Putamen (tissue), 1 donor: Measurements from ENCODE around the gene NEMP1.
"Not testable (repeated sequence)": the region's sequence is repeated elsewhere in the genome, so short reads cannot be mapped to it uniquely, and the experiment has no call there.

ENCODE experiments used
- DNase-seq: peaks from one replicate; pipeline ENCODE4 v3.0.0-alpha.2; 2016; ENCODE audit warnings: low spot score

The NEMP1 gene, protein sequence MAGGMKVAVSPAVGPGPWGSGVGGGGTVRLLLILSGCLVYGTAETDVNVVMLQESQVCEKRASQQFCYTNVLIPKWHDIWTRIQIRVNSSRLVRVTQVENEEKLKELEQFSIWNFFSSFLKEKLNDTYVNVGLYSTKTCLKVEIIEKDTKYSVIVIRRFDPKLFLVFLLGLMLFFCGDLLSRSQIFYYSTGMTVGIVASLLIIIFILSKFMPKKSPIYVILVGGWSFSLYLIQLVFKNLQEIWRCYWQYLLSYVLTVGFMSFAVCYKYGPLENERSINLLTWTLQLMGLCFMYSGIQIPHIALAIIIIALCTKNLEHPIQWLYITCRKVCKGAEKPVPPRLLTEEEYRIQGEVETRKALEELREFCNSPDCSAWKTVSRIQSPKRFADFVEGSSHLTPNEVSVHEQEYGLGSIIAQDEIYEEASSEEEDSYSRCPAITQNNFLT

DNA sequence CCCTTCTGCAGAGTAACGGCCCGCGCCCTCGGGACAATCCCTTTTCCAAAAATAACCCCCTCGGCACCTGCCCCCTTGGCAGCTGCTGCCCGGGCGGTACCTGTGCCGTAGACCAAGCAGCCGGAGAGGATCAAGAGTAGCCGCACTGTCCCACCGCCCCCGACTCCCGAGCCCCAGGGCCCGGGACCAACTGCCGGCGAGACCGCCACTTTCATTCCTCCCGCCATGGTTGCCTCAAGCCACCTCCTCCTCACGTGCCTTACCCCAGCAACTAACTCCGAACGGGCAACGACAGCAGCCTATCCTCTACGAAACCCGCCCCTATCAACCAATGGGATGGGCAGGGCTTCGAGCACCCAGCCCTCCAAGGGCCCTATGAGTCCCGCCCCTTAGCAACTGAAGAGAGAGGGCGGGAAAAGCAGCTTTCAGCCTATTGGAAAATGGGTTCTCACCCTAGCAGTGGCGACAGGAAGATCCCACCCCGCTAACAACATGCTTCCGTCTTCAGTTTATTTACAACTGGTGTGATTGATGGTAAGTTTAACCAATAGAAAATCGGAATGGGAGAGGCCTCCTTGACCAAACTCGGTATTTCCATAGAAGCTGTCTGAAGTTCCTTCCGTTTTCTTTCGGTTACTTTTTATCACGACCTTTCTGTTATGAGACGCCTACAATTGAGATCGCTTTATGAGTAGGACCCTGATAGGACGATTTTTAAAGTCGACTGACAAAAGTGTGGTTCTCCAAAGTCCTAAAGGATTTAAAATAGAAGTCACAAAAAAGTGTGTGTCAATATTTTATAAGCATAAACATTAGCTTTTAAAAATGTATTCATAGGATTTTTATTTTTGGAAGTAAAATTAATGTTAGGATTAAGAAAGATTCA lies at the start of gene NEMP1:
Gene NEMP1 (minus strand): TSS at position 273 of the 886 bp plus-strand sequence. CDS start 46 bp downstream, at position 227.
- peak; percentile 100 for DNase-seq

DNA sequence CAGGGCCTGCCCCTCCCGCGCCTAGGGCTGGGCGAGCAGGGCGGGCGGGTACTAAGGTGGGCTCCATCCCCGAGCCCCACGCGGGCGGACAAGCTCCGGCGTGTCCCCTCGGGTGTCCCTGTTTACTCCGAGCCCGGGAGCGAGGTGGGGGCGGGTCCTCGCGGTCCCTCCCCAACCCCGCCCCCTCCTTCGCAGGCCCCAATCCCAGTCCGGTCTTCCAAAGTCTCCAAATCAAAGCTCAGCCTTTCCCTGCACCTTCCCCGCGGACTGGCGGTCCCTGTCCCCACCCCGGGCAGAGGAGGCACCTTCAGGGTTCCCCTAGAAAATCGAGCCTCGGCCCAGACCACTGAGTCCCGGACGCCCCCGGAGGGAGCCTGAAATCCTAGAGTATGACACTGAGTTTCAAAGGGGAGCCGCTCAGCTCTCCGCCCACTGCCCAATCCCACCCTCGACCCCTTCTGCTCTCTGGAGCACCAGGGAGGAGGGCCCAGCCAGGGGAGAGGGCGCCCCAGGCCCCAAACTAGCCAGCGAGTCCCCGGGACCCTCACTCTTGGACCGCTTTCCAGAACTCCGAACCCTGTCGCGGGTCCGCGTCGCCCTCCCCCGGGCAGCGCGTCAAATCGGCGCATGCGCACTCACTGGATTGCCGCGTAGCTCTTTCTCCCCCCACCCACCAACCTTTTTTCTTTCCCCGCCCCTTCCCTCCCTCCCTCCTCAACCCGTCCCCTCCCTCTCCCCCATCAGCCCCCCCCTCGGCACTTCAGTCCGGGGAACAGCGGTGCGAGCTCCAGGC lies 49.3 kb upstream of the NEMP1 start, which contains the start of gene LRP1:
Gene LRP1 (plus strand): TSS at position 758 of the 793 bp plus-strand sequence. CDS start 482 bp downstream, outside the sequence.
- peak; percentile 89 for DNase-seq

DNA sequence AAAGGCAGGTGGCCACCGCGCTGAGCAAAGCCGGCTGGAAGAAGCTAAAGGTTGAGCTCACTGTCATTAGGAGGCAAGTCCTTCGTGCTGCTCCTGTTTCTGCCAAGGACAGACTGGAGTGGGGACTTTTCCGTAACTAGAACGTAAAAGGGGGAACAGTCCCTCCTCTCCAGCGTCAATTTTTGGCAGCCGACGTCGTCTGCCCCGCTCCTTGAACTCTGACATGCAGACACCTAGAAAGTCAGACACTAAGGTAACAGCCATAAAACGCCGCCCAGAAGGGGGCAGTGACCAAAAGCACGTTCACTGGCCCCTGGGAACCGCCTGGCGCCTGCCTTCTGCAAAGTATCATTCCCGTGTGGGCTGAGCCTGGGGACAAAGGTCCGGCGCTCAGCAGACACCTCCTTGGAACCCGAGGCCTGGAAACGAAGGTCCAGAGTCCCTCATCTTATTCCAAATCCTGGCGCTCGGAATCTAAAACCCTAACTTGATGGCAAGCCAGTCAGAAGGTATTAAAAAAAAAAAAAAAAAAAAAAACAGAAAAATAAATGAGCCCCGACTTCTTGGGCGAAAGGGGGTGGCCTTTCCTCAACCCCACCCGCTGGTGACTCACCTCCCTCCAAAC lies 48.6 kb upstream of the NEMP1 start:
- no peak for DNase-seq

DNA sequence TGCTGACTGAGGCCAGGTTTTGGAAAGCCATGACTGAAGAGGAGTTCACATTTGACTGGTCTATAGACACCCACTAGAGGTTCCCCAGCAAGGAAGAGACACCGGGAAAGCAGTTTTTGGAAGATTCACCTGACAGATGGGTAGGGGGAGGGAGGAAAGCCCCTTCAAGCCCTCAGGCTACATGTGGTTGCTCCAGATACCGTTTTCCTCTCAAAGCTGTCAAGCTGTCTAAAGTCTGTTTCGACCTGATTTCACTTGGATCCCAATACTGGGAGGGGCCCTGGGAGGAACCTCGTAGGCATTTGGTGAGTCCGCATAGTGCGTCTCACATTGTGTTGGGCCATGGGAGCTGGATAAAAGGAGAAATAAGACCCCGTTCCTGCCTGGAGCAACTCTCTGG lies 48.0 kb upstream of the NEMP1 start:
- DNase-seq: no peak

DNA sequence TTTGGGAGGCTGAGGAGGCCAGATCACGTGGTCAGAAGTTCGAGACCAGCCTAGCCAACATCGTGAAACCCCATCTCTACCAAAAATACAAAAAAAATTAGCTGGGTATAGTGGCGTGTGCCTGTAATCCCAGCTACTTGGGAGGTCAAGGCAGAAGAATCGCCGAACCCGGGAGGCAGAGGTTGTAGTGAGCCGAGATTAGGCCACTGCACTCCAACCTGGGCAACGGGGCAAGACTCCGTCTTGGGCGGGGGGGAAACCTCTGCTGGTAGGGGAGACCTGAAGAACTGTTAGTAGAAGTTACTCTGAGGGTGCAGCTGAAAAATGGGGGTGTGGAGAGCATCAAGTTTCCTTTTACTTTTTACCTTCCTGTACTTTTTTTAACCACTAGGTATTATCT lies 47.5 kb upstream of the NEMP1 start:
- no peak for DNase-seq

DNA sequence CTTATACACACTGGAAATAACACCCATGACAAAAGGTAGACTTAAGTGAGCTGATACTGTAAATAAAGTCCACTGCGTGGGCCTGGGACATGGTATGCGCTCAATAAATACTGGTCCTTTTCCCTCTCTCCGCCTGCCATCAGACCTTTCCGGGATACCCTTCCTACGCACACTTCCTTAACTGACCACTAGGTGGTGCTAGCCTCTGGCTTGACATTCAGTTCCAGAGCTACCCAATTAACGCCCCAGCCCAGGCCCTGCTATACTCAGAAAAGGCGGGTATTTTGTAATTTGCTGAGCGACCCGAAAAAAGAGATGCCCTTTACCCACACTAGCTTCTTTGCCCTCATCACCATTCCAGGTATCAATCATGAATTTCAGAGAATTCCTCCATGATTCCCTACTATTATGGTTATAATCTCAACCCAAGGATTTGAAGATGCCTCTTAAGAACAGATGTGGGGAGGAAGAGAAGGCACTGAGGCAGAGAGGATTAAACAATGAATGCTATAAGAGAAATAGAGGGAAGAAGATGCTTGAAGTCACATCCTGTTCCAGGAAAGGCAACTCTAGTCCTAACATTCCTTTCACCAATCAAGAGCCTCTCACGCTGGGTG lies 45.8 kb upstream of the NEMP1 start:
- DNase-seq: peak; percentile 76

DNA sequence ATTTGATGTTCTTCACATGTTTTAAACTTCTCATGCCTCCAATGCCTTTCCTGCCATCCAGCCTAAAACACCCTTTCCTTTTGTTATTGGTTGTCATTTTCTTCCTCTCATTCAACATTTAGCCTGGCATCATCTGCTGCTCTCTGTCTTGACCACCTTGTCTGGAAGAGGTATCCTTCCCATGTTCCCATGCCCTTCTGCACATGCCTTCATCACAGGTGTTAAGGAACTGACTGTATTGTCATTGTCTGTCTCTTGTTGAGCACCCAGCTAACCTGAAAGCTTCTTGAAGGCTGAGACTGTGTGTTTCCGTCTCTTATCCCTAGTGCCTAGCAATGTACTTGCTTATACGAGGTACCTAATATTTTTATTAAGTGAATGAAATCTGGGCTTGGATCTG lies 45.2 kb upstream of the NEMP1 start:
- DNase-seq: no peak

DNA sequence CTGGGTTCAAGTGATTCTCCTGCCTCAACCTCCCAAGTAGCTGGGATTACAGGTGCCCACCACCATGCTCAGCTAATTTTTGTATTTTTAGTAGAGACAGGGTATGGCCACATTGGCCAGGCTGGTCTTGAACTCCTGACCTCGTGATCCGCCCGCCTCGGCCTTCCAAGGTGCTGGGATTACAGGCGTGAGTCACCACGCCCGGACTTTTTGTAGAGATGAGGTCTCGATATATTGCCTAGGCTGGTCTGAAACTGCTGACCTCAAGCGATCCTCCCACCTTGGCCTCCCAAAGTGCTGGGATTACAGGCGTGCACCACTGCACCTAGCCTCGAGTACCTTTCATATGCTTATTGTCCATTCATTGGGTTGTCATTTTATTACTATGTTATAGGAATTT lies 42.1 kb upstream of the NEMP1 start:
- not testable (repeated sequence) for DNase-seq

DNA sequence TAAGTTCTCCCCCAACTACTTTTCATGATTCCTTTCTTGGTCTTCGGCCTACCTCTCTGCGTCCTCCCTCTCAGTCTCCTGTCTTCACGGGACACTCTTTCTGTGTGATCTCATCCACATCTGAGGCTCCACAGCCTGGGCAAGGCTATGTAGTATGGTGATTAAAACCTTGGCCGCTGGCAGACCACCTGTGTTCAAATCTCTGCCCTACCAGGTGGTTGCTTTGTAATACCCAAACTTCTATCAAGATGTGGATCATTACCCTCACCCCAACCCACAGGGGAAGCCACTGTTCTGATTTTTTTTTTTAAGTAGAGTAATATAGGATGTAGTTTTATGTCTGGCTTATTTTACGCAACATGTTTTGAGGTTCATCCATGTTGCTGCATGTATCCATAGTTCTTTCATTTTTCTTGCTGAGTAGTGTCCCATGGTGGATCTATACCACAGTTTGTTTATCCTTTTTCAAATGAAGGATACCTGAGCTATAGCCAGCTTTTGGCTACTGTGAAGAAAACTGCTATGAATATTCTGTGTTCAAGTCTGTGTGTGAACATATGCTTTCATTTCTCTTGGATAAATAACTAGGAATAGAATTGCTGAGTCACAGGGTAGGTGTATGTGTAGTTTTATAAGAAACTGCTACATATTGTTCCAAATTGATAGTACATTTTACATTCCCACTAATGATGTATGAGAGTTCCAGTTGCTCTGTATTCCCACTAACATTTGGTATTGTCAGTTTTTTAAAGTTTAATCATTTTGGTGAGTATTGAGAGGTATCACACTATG lies 40.9 kb upstream of the NEMP1 start:
- no peak for DNase-seq

DNA sequence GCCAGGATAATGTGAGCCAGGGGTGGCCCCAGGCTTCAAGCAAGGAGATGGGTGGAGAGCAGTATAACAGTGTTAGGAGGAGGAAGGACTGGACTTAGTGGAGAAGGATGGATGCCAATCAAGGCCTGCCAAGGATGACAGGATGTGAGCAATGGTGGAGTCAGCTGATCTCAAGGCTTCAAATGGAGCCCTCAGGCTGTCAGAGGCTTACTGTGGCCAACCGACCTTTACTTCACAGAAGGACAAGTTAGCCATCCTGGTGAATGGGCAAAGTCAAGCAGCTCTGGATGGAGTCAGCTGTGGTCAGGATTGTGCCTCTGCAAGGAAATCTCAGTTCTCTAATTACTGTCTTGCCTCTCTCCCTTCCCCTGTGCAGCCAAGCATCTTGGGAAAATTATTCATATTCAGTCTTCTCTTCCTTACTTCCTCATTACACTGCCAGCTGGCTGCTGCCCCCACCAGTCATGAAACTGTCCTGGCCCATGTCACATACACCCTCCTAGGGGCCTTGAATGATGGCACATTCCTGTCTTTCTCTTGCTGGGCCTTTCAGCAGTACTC lies 40.2 kb upstream of the NEMP1 start:
- DNase-seq: no peak

DNA sequence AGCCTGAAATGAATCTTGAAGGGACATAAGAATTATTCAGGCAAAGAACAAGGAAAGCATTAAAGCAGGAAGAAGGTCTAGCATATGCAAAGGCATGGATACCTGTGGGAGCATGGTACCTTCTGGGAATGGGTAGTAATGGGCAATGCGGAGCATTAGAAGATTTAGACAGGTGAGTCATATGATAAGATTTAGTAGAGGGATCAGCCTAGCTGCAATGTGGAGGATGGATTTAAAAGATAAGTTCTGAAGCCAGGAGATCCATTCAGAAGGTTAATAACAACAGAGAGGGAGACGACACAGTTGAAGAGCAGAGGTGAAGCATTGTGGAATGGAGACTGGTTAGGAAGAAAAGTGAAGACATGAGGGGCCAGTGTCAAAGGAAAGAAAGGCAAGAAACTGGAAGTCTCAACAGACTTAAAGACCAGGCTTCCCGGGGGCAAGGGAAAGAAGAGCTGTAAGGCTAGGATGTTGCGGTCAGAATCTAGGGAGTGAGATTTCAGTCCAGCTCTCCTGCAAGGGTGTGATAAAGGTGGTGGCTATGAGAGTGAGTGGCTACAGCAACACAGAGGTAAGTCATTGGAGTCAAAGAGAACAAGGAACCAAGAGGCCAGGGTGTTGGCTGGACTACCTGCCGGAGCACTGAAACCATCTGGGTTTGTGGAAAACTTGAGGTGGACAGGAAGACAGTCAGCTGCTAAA lies 38.1 kb upstream of the NEMP1 start:
- DNase-seq: no peak

DNA sequence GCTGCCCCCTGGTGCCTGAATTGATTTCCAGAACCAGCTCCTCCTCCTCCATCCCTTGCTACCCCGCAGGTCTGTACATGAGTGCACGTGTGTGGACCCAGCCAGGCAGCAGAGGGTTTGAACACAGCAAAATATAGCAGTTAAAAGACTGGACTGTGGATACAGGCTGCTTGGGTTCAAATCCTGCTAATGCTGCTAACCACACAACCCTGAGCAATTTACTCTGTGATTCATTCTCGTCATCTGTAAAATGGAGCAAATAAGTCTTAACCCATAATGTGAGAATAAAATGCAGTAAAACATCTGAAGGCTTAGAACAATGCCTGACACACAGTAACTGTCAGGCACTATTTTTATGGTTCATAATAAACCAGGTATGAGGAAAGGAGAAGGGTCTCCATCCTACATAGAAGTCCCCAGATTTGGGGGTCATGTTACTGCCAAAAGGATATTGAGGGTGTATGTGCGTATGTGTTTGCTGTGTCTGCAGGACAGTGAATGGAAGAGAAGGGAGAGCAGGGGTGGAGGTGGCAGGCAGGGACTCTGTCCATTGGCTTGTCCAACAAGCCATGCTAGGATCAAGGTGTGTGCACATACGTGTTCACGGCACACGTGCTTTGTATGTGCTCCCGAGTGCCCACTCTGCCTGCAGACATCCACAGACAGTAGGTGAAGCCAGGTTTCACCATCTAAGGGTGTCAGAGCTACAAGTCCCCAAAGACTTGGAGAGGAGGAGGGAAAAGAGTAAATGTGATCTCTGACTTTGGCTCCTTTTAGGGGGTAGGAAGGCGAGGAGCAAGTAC lies 34.1 kb upstream of the NEMP1 start:
- no peak for DNase-seq

DNA sequence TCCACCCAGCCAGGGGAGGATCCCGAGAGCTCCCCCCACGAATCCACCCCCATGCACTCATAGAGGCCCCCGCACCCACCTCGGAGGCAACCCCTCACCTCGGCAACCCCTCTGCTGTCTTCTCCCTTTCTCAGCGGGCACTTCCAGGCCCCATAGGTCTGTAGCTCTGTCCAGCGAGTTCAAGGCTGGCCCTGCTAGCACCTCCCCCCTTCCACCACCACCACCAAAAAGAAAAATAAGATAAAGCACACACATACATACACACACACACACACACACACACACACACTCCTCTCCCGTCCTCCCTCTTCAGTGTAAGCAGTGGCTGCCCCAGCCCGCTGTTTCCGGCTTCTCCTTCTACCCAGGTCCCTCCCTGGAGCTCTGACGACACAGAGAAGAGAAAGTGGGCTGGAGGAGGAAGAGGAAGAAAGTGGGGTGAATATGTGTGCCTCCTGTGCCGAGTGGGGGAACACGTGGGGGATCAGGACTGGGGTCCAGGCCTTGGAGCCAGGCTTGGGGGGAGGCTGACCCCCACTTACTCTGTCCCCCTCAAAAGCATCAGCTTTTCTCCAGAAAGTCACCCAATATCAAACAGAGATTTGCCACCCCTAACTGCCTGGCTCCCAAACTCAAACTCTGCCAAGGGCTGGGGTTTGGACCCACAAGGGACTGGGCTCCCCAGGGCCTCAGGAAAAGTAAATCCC lies 32.6 kb upstream of the NEMP1 start, which contains the start of gene STAT6:
Gene STAT6 (minus strand): TSS at position 332 of the 704 bp plus-strand sequence. CDS start 3,084 bp downstream, outside the sequence.
- DNase-seq: peak; percentile 68

DNA sequence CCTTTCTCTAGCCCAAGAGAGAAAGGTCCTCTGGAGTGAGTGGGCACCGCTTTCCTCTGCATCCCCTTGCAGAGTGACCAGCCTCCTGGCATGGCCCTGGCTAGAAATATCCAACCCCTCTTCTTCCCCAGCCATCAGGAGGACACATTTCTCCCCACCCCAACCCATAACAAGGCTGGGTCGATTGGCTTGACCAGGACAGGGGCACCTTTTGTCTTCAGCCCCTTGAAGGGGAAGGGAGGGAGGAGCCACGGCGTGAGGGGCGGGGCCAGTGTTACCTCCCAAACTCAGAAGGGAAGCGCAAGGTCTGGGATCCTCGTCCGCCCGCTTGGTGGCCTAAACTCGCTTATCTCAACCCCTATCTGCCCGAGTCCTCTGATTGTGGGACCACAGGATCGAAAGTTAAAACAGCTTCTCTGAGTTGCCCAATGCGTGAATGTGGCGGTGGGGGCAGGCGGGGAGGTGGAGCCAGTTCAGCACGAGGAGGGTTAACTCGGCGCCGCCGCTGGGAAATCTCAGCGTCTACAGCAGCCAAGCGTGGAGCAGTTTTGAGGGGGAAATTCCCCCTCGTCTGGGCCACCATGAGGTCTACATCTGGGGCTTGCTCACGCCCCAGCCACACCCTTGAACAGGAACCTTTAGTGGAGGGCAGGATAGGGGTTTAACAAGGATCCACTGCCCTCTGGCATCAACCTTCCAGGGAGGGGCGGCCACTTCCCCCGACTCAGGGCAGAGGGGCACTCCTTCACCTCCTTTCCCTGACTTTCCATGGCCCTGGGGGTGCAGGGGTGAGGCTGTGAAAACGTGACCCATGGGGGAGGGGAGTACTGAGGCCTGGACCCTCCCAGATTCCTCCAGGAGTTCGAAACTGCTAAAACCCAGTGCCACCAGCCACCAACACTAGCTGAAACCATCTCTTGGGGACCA lies 31.8 kb upstream of the NEMP1 start:
- no peak for DNase-seq

DNA sequence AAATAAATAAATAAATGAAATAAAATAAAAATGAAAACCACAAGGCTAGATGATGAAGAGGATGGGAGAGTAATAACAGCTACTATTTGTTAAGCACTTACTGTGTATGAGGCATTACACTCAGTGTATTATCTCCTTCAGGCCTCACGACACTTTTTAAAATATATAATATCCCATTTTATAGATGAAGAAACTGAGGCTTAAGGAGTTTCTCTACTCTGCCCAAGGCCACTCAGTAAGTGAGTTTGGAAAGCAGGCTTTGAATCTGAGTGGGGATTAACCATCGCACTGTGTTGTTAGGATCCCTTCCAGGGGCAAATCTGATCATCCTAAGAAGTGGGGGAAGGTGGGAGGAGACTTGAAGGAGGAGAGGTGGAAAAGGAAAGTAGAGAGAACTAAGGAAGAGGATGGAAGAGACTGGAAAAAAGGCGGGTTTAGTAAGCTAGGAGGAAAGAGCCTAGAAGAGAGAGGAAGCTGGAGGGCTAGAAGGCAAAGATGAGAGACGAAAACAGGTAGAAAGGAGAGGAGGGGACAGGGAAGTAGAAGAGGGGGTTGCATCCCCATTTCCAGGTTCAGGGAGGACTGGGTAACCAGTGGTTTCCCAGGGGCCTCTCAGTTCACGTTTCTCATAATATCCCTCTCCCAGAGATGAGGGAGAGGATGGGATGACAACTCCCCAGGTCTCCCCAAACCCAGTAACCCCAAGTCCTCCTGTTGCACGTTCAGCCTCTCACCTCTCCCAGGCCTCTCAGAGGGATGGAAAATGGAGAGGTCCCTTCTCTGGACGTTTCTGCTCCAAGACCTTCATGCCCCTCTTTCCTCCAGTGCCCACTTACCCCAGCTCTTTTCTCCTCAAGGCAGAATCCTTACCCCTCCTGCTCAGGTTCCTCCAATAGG lies 30.9 kb upstream of the NEMP1 start:
- no peak for DNase-seq
